Kidney epithelial cell (primary cell): ENCODE data around the gene PTPRD. TPM values are rescaled to one million over a fixed set of nuclear protein-coding genes. Genes with fewer than 3 reads are reported as not detected.

Source experiments
- DNase-seq: peaks from one replicate; pipeline ENCODE4 v3.0.0-alpha.2; 2010; ENCODE audit warnings: low read depth
- H3K27me3 ChIP-seq: 2 replicates; pipeline ENCODE4 v1.6.0; 2011; ENCODE audit warnings: low read length; ENCODE audit not compliant: control insufficient read depth, insufficient read depth
- H3K36me3 ChIP-seq: 2 replicates; pipeline ENCODE4 v1.5.1; 2011; ENCODE audit warnings: low read length; ENCODE audit not compliant: control insufficient read depth, insufficient read depth
- H3K4me3 ChIP-seq: 2 replicates; pipeline ENCODE4 v1.5.1; 2011; ENCODE audit warnings: low read depth, mild to moderate bottlenecking, control low read depth, low read length
- total RNA-seq: library from RNA; depleted of rRNA; stranded (reverse); fragments of >200 nt; gene quantifications from 2 replicates; pipeline ENCODE4 v1.2.3, GENCODE V29; 2015
- TF ChIP-seq, protein P1 (sequence below): IDR thresholded peaks from 2 replicates; pipeline ENCODE4 v1.5.1; 2011; ENCODE audit warnings: mild to moderate bottlenecking, moderate library complexity, low read length, control low read depth, inconsistent platforms; ENCODE audit not compliant: insufficient read depth, poor library complexity, severe bottlenecking

Gene PTPRD
- total RNA-seq, 1 donor from 2014 or later: 18.8 TPM

GRCh38 chr9:8651070-8651845, 1961.5 kb downstream of the PTPRD start:
- H3K36me3 ChIP-seq: no peaks in the 10 kb centered on the region
- no peak for DNase-seq
- TF ChIP-seq, protein P1, sequence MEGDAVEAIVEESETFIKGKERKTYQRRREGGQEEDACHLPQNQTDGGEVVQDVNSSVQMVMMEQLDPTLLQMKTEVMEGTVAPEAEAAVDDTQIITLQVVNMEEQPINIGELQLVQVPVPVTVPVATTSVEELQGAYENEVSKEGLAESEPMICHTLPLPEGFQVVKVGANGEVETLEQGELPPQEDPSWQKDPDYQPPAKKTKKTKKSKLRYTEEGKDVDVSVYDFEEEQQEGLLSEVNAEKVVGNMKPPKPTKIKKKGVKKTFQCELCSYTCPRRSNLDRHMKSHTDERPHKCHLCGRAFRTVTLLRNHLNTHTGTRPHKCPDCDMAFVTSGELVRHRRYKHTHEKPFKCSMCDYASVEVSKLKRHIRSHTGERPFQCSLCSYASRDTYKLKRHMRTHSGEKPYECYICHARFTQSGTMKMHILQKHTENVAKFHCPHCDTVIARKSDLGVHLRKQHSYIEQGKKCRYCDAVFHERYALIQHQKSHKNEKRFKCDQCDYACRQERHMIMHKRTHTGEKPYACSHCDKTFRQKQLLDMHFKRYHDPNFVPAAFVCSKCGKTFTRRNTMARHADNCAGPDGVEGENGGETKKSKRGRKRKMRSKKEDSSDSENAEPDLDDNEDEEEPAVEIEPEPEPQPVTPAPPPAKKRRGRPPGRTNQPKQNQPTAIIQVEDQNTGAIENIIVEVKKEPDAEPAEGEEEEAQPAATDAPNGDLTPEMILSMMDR: no peak

GRCh38 chr9:8649807-8650206, 1963.0 kb downstream of the PTPRD start:
- Histone ChIP-seq H3K36me3 (no peaks in the 10 kb centered on the region), H3K4me3 (no peak overlapping the region), H3K27me3 (no peaks in the 10 kb centered on the region)
- no peak for DNase-seq
- TF ChIP-seq, protein P1: no peak

More at GRCh38 chr9:8651070-8651845, 1961.5 kb downstream of the PTPRD start:
- Histone ChIP-seq H3K4me3 (no peak overlapping the region), H3K27me3 (no peaks in the 10 kb centered on the region)

DNA sequence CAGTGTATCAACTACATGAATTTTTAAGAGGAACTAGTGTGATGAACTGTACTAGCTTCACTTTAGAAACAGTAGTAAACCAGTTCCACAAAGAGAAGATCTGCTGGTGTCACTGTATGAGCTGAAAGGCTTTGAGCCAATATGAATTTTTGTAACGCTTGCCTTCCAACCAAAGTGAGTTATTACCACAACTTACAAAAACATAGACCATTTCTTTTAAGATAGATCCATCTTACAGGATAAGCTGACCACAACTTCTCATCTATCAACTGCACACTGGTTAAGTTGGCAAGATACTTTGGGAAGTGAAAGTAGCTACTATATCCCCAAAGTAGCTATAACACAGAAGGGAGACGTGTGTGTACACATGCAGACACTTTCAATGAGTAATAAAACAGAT, 1963.6 kb downstream of the PTPRD start:
- Histone ChIP-seq H3K27me3 (no peaks in the 10 kb centered on the region), H3K4me3 (no peak overlapping the region), H3K36me3 (no peaks in the 10 kb centered on the region)
- TF ChIP-seq, protein P1: no peak
- no peak for DNase-seq

DNA sequence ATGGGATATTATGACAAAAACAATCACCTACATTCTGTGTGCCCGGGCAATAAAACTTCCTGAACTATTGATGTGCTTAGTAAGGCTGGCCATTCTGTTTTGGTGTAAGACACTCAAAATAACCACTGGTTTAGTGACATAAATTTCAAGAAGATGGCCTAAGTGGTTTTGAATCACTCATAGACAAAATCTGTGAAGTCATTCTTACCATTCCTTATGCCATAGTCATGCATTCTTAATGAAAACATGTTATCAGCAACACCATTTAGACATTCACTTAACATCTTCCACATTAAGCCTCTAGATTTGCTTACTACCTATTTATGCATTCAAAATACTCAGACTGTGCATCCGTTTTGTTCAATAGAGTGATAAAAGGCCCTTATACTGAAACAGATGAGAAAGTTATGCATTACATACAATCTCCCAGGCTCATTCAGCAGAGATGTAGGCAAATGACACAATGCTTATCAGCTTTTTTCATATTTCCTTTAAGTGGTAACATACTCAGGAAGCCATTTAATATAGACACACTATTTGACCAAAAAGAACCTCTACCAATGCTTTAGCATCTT, 1964.4 kb downstream of the PTPRD start:
- Histone ChIP-seq H3K4me3 (no peak overlapping the region), H3K27me3 (no peaks in the 10 kb centered on the region), H3K36me3 (no peaks in the 10 kb centered on the region)
- DNase-seq: no peak
- TF ChIP-seq, protein P1: no peak

GRCh38 chr9:8647824-8648223, 1965.0 kb downstream of the PTPRD start:
- Histone ChIP-seq H3K27me3 (no peaks in the 10 kb centered on the region), H3K4me3 (no peak overlapping the region), H3K36me3 (no peaks in the 10 kb centered on the region)
- no peak for DNase-seq
- TF ChIP-seq, protein P1: no peak
